ENCODE data around the gene TRA2B. TPM values are rescaled to one million over a fixed set of nuclear protein-coding genes. Genes with fewer than 3 reads are reported as not detected.

Gene TRA2B
- total RNA-seq, 1 experiment from 2014 or later, result 172 TPM

GRCh38 chr3:185976977-185977678, 39.3 kb upstream of the TRA2B start (continued):
- TF ChIP-seq TCF7L2 (IDR thresholded peaks at IDR 0.05; ENCODE audit: borderline replicate concordance, extremely low read depth, insufficient read depth, insufficient read length), result no peak

DNA sequence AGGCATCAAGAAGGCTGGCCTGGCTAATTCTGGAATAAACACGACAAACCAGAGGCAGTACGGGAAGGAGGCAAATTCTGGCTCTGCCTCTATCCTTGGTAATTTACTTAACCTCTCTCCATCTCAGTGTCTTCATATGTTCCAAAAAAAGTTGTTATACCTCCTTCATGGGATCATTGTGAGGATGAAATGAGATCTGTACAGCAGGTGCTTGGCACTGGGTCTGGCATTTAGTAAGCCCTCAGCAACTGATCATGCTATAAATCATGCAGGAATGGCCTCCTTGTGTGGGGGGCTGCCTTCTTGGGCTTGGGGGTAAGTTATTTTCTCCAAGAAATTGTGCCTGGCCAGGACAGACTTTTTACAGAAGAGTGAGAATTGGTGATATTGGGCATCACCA, 38.3 kb upstream of the TRA2B start:
- intact Hi-C loops (cut with micrococcal nuclease), result loop anchor here (5.0 kb wide), 1 partner anchor 314 kb away; no protein-coding TSS in a partner anchor
- ChIA-PET CTCF (interaction anchor here (1.3 to 1.7 kb wide), 4 partner anchors 14 to 284 kb away, joined by 4 to 10 read pairs (median 6); no protein-coding TSS in a partner anchor), POLR2A (no interaction called here)

More for the DNA sequence above, 38.3 kb upstream of the TRA2B start:
- RAD21 ChIA-PET (ENCODE audit: low non-redundant PET in 1 of 2, low total read pairs in 2 of 2, uncharacterized antibody in 2 of 2, unreplicated experiment in 2 of 2), result no interaction called here
- H4K20me1 ChIP-seq (ENCODE audit: insufficient read depth), result no peaks in the 10 kb centered on the region
- DNase-seq (ENCODE audit: low read depth, low spot score) (no peak), ATAC-seq (no peak)
- H3K4me1 ChIP-seq (ENCODE audit: control insufficient read depth in 1 of 2, insufficient read depth in 2 of 2, low read length in 2 of 2), result peaks cover 0 to 3% of the 10 kb centered on the region in 2 experiments; a peak in 1 of 4 replicates
- no peaks in the 10 kb centered on the region for H3K27me3 ChIP-seq (ENCODE audit: insufficient read depth, low read length)
- no peaks in the 10 kb centered on the region for H3K9me3 ChIP-seq (ENCODE audit: control insufficient read depth in 1 of 2, insufficient read depth in 1 of 2, low read depth in 1 of 2, low read length in 2 of 2)
- no peak overlapping the region for H3K9ac ChIP-seq (ENCODE audit: low read length)
- H3K9me2 ChIP-seq (ENCODE audit: insufficient read depth), result no peaks in the 10 kb centered on the region
- no TSS peak for BruUV-seq (replicated peaks)
- H3K27ac ChIP-seq (ENCODE audit: low read depth, low read length), result no peak overlapping the region
- no peak overlapping the region for H3K4me2 ChIP-seq (ENCODE audit: low read length)
- H3K4me3 ChIP-seq (replicated peaks in 1 of 2; ENCODE audit: low read depth in 1 of 2, low read length in 2 of 2), result no peak overlapping the region
- H3K36me3 ChIP-seq (ENCODE audit: control insufficient read depth in 1 of 2, insufficient read depth in 2 of 2, low read length in 2 of 2), result no peaks in the 10 kb centered on the region
- H2AFZ ChIP-seq (ENCODE audit: low read depth, low read length, poor library complexity, severe bottlenecking), result no peak overlapping the region
- TF ChIP-seq ELF1 (IDR thresholded peaks at IDR 0.05; ENCODE audit: borderline replicate concordance, low read depth) (no peak), SIN3A (IDR thresholded peaks at IDR 0.05; ENCODE audit: low read depth) (no peak), FOSL1 (IDR thresholded peaks at IDR 0.05; ENCODE audit: low read depth) (no peak), EZH2 (IDR thresholded peaks at IDR 0.05) (no peak), ZFX (IDR thresholded peaks at IDR 0.05) (no peak), CBX3 (IDR thresholded peaks at IDR 0.05; ENCODE audit: low read depth) (no peak), POLR2A (IDR thresholded peaks at IDR 0.05; ENCODE audit: borderline replicate concordance, extremely low read depth, insufficient read depth, insufficient read length) (no peak), ZBTB33 (IDR thresholded peaks at IDR 0.05; ENCODE audit: extremely low read depth, insufficient replicate concordance, low read length) (no peak), YY1 (IDR thresholded peaks at IDR 0.05; ENCODE audit: extremely low read depth, insufficient replicate concordance, low read depth, low read length) (no peak)
- TF ChIP-seq, protein P1, sequence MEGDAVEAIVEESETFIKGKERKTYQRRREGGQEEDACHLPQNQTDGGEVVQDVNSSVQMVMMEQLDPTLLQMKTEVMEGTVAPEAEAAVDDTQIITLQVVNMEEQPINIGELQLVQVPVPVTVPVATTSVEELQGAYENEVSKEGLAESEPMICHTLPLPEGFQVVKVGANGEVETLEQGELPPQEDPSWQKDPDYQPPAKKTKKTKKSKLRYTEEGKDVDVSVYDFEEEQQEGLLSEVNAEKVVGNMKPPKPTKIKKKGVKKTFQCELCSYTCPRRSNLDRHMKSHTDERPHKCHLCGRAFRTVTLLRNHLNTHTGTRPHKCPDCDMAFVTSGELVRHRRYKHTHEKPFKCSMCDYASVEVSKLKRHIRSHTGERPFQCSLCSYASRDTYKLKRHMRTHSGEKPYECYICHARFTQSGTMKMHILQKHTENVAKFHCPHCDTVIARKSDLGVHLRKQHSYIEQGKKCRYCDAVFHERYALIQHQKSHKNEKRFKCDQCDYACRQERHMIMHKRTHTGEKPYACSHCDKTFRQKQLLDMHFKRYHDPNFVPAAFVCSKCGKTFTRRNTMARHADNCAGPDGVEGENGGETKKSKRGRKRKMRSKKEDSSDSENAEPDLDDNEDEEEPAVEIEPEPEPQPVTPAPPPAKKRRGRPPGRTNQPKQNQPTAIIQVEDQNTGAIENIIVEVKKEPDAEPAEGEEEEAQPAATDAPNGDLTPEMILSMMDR (IDR thresholded peaks at IDR 0.05 in 2 of 3, conservative IDR thresholded peaks at IDR 0.05 in 1 of 3; ENCODE audit: borderline replicate concordance in 1 of 3, insufficient read depth in 1 of 3, low read depth in 2 of 3, low read length in 2 of 3), result no peak
- TF ChIP-seq, protein P2, sequence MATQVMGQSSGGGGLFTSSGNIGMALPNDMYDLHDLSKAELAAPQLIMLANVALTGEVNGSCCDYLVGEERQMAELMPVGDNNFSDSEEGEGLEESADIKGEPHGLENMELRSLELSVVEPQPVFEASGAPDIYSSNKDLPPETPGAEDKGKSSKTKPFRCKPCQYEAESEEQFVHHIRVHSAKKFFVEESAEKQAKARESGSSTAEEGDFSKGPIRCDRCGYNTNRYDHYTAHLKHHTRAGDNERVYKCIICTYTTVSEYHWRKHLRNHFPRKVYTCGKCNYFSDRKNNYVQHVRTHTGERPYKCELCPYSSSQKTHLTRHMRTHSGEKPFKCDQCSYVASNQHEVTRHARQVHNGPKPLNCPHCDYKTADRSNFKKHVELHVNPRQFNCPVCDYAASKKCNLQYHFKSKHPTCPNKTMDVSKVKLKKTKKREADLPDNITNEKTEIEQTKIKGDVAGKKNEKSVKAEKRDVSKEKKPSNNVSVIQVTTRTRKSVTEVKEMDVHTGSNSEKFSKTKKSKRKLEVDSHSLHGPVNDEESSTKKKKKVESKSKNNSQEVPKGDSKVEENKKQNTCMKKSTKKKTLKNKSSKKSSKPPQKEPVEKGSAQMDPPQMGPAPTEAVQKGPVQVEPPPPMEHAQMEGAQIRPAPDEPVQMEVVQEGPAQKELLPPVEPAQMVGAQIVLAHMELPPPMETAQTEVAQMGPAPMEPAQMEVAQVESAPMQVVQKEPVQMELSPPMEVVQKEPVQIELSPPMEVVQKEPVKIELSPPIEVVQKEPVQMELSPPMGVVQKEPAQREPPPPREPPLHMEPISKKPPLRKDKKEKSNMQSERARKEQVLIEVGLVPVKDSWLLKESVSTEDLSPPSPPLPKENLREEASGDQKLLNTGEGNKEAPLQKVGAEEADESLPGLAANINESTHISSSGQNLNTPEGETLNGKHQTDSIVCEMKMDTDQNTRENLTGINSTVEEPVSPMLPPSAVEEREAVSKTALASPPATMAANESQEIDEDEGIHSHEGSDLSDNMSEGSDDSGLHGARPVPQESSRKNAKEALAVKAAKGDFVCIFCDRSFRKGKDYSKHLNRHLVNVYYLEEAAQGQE (IDR thresholded peaks at IDR 0.05; ENCODE audit: low read depth), result no peak
- no peaks in the 10 kb centered on the region for H3K79me2 ChIP-seq (ENCODE audit: insufficient read depth, low read length)

All from HCT116 (cell line).